Neural crest cell (in vitro differentiated cells): ENCODE results near the gene GPI. TPM values are rescaled to one million over a fixed set of nuclear protein-coding genes. Genes with fewer than 3 reads are reported as not detected.

ENCODE experiments used
- DNase-seq: peaks from one replicate; pipeline ENCODE4 v3.0.0; 2021; ENCODE audit warnings: low read depth, mixed read lengths, low spot score
- H3K27ac Mint-ChIP-seq: one replicate; pipeline ENCODE4 v1.8.0; 2021; ENCODE audit warnings: mild to moderate bottlenecking, mixed read lengths; ENCODE audit not compliant: unreplicated experiment
- H3K27me3 Mint-ChIP-seq: 2 replicates; pipeline ENCODE4 v1.8.0; 2021; ENCODE audit warnings: low read depth, mild to moderate bottlenecking, mixed read lengths
- H3K36me3 Mint-ChIP-seq: 2 replicates; pipeline ENCODE4 v1.8.0; 2021; ENCODE audit warnings: low read depth, mild to moderate bottlenecking, mixed read lengths
- H3K4me1 Mint-ChIP-seq: 2 replicates; pipeline ENCODE4 v1.8.0; 2021; ENCODE audit warnings: mixed read lengths
- H3K4me3 Mint-ChIP-seq: one replicate; pipeline ENCODE4 v1.8.0; 2021; ENCODE audit warnings: mild to moderate bottlenecking, mixed read lengths
- H3K9me3 Mint-ChIP-seq: 2 replicates; pipeline ENCODE4 v1.8.0; 2021; ENCODE audit warnings: mixed read lengths
- CTCF ChIP-seq: fragments of 200-600 bp; sonication (generic); conservative IDR thresholded peaks from 2 replicates; pipeline ENCODE4 v1.5.0; 2021; ENCODE audit warnings: antibody characterized with exemption, mild to moderate bottlenecking
- total RNA-seq: library from RNA; stranded (reverse); gene quantifications from 2 replicates; pipeline ENCODE4 v1.2.1, GENCODE V29; 2021

Gene GPI
- total RNA-seq, 1 donor from 2014 or later: 227 TPM

DNA sequence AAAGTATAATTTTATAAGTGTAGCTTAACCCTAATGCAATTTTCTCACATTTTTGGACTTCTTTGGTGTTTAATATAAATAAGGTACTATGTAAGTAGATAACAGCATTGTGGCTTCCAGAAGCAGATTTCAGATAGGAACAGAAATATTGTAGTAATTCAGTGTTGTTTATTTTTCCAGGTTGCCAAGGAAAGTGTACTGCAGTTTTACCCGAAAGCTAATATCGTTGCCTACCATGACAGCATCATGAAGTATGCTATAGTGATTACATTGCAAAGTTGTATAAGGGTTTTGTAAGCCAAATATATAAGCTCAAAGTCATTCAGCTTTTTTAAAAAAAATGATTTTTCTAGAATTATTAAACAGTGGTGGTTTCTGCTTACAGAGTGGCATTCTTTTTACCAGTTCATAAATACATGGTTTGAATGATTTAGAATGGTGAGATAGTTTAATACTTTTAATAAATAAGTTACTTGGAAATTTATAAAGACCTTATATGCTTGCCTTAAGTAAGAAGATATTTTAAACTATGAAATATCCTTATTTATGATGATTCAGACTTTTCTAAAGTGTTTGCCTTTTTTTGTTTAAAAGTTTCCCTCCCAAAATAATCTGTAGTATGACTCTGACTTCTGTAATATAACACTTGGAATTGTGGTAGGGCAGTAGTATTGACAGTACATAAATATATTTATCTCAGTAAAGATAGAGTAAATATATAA is 66.8 kb downstream of the GPI start:
- Mint-ChIP-seq H3K9me3 (no peaks in the 10 kb centered on the region), H3K27me3 (no peaks in the 10 kb centered on the region), H3K4me1 (peaks cover 39% of the 10 kb centered on the region), H3K4me3 (peak overlapping the region; percentile 8), H3K36me3 (peaks cover 8% of the 10 kb centered on the region), H3K27ac (no peak overlapping the region)
- DNase-seq: no peak
- TF ChIP-seq CTCF: no peak

DNA sequence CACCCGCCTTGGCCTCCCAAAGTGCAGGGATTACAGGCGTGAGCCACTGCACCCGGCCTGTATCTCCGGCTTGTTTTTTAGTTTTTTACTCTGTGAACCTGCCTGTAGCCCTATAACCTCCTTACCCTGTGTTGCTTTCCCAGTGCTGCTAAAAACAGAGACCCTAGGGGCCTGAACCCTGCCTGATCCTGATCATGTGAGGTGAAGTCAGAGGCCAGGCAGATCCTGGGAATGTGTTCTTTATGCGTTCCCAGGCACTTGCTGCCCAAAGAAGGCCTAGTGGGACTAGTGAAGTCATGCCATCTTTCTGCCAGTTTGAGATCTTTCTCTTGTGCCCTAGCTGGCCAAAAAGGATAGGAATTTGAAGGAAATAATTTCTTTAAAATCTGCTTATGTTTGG is 67.8 kb downstream of the GPI start:
- H3K27ac Mint-ChIP-seq: no peak overlapping the region
- H3K9me3 Mint-ChIP-seq: no peaks in the 10 kb centered on the region
- no peak for TF ChIP-seq CTCF
- H3K4me1 Mint-ChIP-seq: peaks cover 38% of the 10 kb centered on the region
- H3K36me3 Mint-ChIP-seq: peaks cover 8% of the 10 kb centered on the region
- no peaks in the 10 kb centered on the region for H3K27me3 Mint-ChIP-seq
- H3K4me3 Mint-ChIP-seq: peak overlapping the region; percentile 8
- no peak for DNase-seq

DNA sequence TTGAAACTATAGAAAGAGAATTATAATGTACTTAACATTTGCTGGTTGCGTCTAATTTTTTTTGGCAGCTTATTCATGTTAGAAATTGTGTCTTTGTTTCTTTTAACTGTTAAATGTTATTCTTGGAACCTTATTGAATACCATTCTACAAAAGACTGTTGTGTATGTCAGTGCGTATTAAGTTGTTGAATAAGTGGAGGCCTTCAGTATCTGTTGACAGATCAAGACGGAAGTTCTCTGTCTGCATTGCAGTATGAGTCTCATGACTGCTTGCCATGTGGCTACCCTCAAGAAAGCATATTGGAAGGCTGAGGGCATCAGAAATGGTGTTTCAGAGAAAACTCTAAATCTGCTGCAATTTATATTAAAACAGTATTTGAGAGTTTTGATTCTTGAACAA is 71.7 kb downstream of the GPI start:
- H3K9me3 Mint-ChIP-seq: no peaks in the 10 kb centered on the region
- H3K36me3 Mint-ChIP-seq: peaks cover 12% of the 10 kb centered on the region
- no peaks in the 10 kb centered on the region for H3K27me3 Mint-ChIP-seq
- DNase-seq: no peak
- H3K4me3 Mint-ChIP-seq: no peak overlapping the region
- no peak overlapping the region for H3K27ac Mint-ChIP-seq
- peaks cover 9% of the 10 kb centered on the region for H3K4me1 Mint-ChIP-seq
- TF ChIP-seq CTCF: no peak

DNA sequence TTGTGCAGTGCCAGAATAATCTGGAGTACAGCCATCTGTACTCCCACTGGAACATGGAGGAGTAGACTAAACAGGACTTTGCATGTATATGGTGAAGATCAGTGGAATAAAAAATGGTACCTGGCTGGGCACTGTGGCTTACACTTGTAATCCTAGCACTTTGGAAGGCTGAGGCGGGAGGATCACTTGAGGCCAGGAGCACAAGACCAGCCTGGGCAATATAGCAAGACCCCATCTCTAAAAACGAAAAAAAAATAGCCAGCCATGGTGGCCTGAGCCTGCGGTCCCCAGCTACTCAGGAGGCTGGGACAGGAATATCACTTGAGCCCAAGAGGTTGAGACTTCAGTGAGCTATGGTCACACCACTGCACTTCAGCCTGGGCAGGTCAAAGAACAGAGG is 83.2 kb downstream of the GPI start:
- DNase-seq: no peak
- Mint-ChIP-seq H3K27ac (no peak overlapping the region), H3K36me3 (peaks cover 23% of the 10 kb centered on the region), H3K4me3 (no peak overlapping the region), H3K27me3 (no peaks in the 10 kb centered on the region), H3K9me3 (no peaks in the 10 kb centered on the region), H3K4me1 (no peaks in the 10 kb centered on the region)
- no peak for TF ChIP-seq CTCF

Other genes starting within 250 kb of the GPI start
- 141 and 153 TPM in 2 replicates for gene LSM14A, start 192.7 kb upstream of the GPI start, total RNA-seq
- gene GARRE1, start 110.6 kb upstream of the GPI start, total RNA-seq: 18.1 and 20.0 TPM in 2 replicates
- 12.9 and 15.1 TPM in 2 replicates for gene PDCD2L, start 39.2 kb downstream of the GPI start, total RNA-seq
- gene UBA2, start 63.2 kb downstream of the GPI start, total RNA-seq: 191 and 205 TPM in 2 replicates
- 15.1 and 17.0 TPM in 2 replicates for gene WTIP, start 116.6 kb downstream of the GPI start, total RNA-seq